WTC11 (cell line): ENCODE measurements around the gene PTPN21. TPM values are rescaled to one million over a fixed set of nuclear protein-coding genes. Genes with fewer than 3 reads are reported as not detected.

Experiments
- ATAC-seq: fragments of 200-7000 bp; cut with Tn5 transposase; 2 replicates; pipeline ENCODE4 v1.10.0; 2021; ENCODE audit warnings: mild to moderate bottlenecking, moderate library complexity
- CTCF ChIA-PET: fragments of 300-600 bp; sonication (Branson Sonifier 250); formaldehyde crosslinking; loops from one replicate; lab custom pipeline; 2021; ENCODE audit warnings: antibody characterized with exemption; lab: Charles Lee
- POLR2A ChIA-PET: fragments of 350-600 bp; sonication (Branson Sonifier 250); formaldehyde crosslinking; loops from one replicate; lab custom pipeline; 2021; ENCODE audit warnings: antibody characterized with exemption; lab: Charles Lee
- DNase-seq: peaks from one replicate; pipeline ENCODE4 v3.0.0; 2021; ENCODE audit warnings: low spot score
- H3K27ac Mint-ChIP-seq: 2 replicates; pipeline ENCODE4 v1.8.0; 2021; ENCODE audit warnings: mixed read lengths
- H3K27me3 Mint-ChIP-seq: 2 replicates; pipeline ENCODE4 v1.8.0; 2021; ENCODE audit warnings: low read depth, mild to moderate bottlenecking, moderate library complexity, mixed read lengths
- H3K36me3 Mint-ChIP-seq: 2 replicates; pipeline ENCODE4 v1.8.0; 2021; ENCODE audit warnings: mixed read lengths
- H3K4me1 Mint-ChIP-seq: 2 replicates; pipeline ENCODE4 v1.8.0; 2022; ENCODE audit warnings: mixed read lengths
- H3K4me3 Mint-ChIP-seq: 2 replicates; pipeline ENCODE4 v1.8.0; 2021; ENCODE audit warnings: mild to moderate bottlenecking, moderate library complexity, mixed read lengths
- H3K9me3 Mint-ChIP-seq: 2 replicates; pipeline ENCODE4 v1.8.0; 2021; ENCODE audit warnings: mixed read lengths
- AR ChIP-seq: fragments of 250-450 bp; sonication (Bioruptor Pico); IDR thresholded peaks from 2 replicates; pipeline ENCODE4 v1.9.0; 2021; ENCODE audit warnings: mild to moderate bottlenecking
- ATF3 ChIP-seq: sonication (generic); formaldehyde crosslinking; conservative IDR thresholded peaks from 2 replicates; pipeline ENCODE4 v1.8.1; 2022; ENCODE audit warnings: mild to moderate bottlenecking, missing genetic modification reagents
- ATF6 ChIP-seq: sonication (generic); formaldehyde crosslinking; IDR thresholded peaks from 2 replicates; pipeline ENCODE4 v1.8.1; 2023; ENCODE audit warnings: mild to moderate bottlenecking, missing genetic modification reagents
- CREM ChIP-seq: sonication (generic); formaldehyde crosslinking; IDR thresholded peaks from 2 replicates; pipeline ENCODE4 v1.8.1; 2022; ENCODE audit warnings: mild to moderate bottlenecking, missing genetic modification reagents, moderate library complexity
- E2F1 ChIP-seq: sonication (generic); formaldehyde crosslinking; IDR thresholded peaks from 2 replicates; pipeline ENCODE4 v1.8.0; 2022; ENCODE audit warnings: mild to moderate bottlenecking, missing genetic modification reagents
- ETV6 ChIP-seq: sonication (generic); formaldehyde crosslinking; IDR thresholded peaks from 2 replicates; pipeline ENCODE4 v1.8.1; 2022; ENCODE audit warnings: mild to moderate bottlenecking, missing genetic modification reagents
- FOXJ3 ChIP-seq: sonication (generic); formaldehyde crosslinking; IDR thresholded peaks from 2 replicates; pipeline ENCODE4 v1.9.0; 2021; ENCODE audit warnings: missing genetic modification reagents, mild to moderate bottlenecking, borderline replicate concordance
- FOXK1 ChIP-seq: sonication (generic); formaldehyde crosslinking; IDR thresholded peaks from 2 replicates; pipeline ENCODE4 v1.8.0; 2022; ENCODE audit warnings: mild to moderate bottlenecking, moderate library complexity, missing genetic modification reagents
- GTF2I ChIP-seq: fragments of 250-450 bp; sonication (Bioruptor Pico); conservative IDR thresholded peaks from 2 replicates; pipeline ENCODE4 v1.4.0; 2021; ENCODE audit warnings: mild to moderate bottlenecking
- JAZF1 ChIP-seq: fragments of 250-450 bp; sonication (Bioruptor Pico); IDR thresholded peaks from 2 replicates; pipeline ENCODE4 v1.9.0; 2021; ENCODE audit warnings: moderate library complexity, mild to moderate bottlenecking, inconsistent platforms
- NFATC4 ChIP-seq: fragments of 250-450 bp; sonication (Bioruptor Pico); IDR thresholded peaks from 2 replicates; pipeline ENCODE4 v1.9.0; 2021; ENCODE audit warnings: mild to moderate bottlenecking
- NFE2L1 ChIP-seq: sonication (generic); formaldehyde crosslinking; IDR thresholded peaks from 2 replicates; pipeline ENCODE4 v1.8.1; 2023; ENCODE audit warnings: missing genetic modification reagents
- SMAD4 ChIP-seq: sonication (generic); formaldehyde crosslinking; IDR thresholded peaks from 2 replicates; pipeline ENCODE4 v1.8.0; 2022; ENCODE audit warnings: mild to moderate bottlenecking, missing genetic modification reagents
- TEAD1 ChIP-seq: sonication (generic); formaldehyde crosslinking; IDR thresholded peaks from 2 replicates; pipeline ENCODE4 v1.8.0; 2022; ENCODE audit warnings: mild to moderate bottlenecking, missing genetic modification reagents
- ZNF423 ChIP-seq: fragments of 250-450 bp; sonication (Bioruptor Pico); IDR thresholded peaks from 2 replicates; pipeline ENCODE4 v2.1.2; 2022; ENCODE audit warnings: mild to moderate bottlenecking, moderate library complexity
- ZSCAN18 ChIP-seq: fragments of 250-450 bp; sonication (Bioruptor Pico); IDR thresholded peaks from 2 replicates; pipeline ENCODE4 v2.1.2; 2022; ENCODE audit warnings: mild to moderate bottlenecking, moderate library complexity
- total RNA-seq: library from RNA; stranded (reverse); gene quantifications from 3 replicates; pipeline ENCODE4 v1.2.3, GENCODE V29; 2021

Gene PTPN21
- total RNA-seq, 1 experiment from 2014 or later, result 7.5 TPM

GRCh38 chr14:88556581-88556980 lies 1.8 kb upstream of the PTPN21 start:
- Mint-ChIP-seq H3K4me3 (no peak overlapping the region), H3K27ac (no peak overlapping the region), H3K9me3 (no peaks in the 10 kb centered on the region), H3K36me3 (no peaks in the 10 kb centered on the region), H3K4me1 (peaks cover 21% of the 10 kb centered on the region), H3K27me3 (peaks cover 4% of the 10 kb centered on the region; the same call in 1 of the 2 replicates)
- TF ChIP-seq NFE2L1 (CRISPR knock-in tag), result no peak
- TF ChIP-seq SMAD4 (CRISPR knock-in tag), result no peak
- no peak for TF ChIP-seq NFATC4 (CRISPR knock-in tag)
- DNase-seq, result no peak
- CTCF ChIA-PET, result no interaction called here
- POLR2A ChIA-PET, result no interaction called here
- no peak for ATAC-seq

GRCh38 chr14:88553886-88554456 lies 836 bp downstream of the PTPN21 start:
- POLR2A ChIA-PET, result no interaction called here
- H3K9me3 Mint-ChIP-seq, result no peaks in the 10 kb centered on the region
- H3K27me3 Mint-ChIP-seq, result peaks cover 4% of the 10 kb centered on the region; the same call in 1 of the 2 replicates
- peaks cover 21% of the 10 kb centered on the region for H3K4me1 Mint-ChIP-seq
- peak overlapping the region; percentile 90 for H3K4me3 Mint-ChIP-seq
- TF ChIP-seq CREM (CRISPR knock-in tag), result no peak
- TF ChIP-seq ATF3 (CRISPR knock-in tag), result no peak
- no peak for TF ChIP-seq TEAD1 (CRISPR knock-in tag)
- TF ChIP-seq ATF6, result no peak
- no peak for TF ChIP-seq AR (CRISPR knock-in tag)
- no peak for TF ChIP-seq ZSCAN18 (CRISPR knock-in tag)
- no peak for TF ChIP-seq GTF2I (CRISPR knock-in tag)
- TF ChIP-seq ZNF423 (CRISPR knock-in tag), result no peak
- no peak for TF ChIP-seq ETV6 (CRISPR knock-in tag)
- TF ChIP-seq E2F1 (CRISPR knock-in tag), result no peak
- no peak for TF ChIP-seq JAZF1
- TF ChIP-seq FOXK1 (CRISPR knock-in tag), result no peak
- TF ChIP-seq FOXJ3 (CRISPR knock-in tag), result no peak
- peak overlapping the region; percentile 74; the same call in 1 of the 2 replicates for H3K27ac Mint-ChIP-seq
- DNase-seq, result no peak
- peaks cover 1% of the 10 kb centered on the region; the same call in 1 of the 2 replicates for H3K36me3 Mint-ChIP-seq
- no peak for ATAC-seq
- CTCF ChIA-PET, result no interaction called here
